Mesenchymal stem cell (in vitro differentiated cells and primary cell): ENCODE measurements around the gene GALK1.

Experiments used
- DNase-seq: peaks from one replicate; pipeline ENCODE4 v3.0.0-alpha.2; 2013
- H2AFZ ChIP-seq: one replicate; pipeline ENCODE4 v1.6.1; 2013; ENCODE audit warnings: low read depth, mild to moderate bottlenecking, control low read depth, inconsistent platforms, low read length, moderate library complexity
- H2AK5ac ChIP-seq: 2 replicates; pipeline ENCODE4 v1.6.1; 2013; ENCODE audit warnings: low read length, moderate library complexity, mild to moderate bottlenecking, inconsistent platforms; ENCODE audit not compliant: severe bottlenecking
- H2BK120ac ChIP-seq: one replicate; pipeline ENCODE4 v1.6.1; 2013; ENCODE audit warnings: low read depth, mild to moderate bottlenecking, inconsistent platforms, low read length, moderate library complexity
- H2BK12ac ChIP-seq, 2 experiments: one replicate each; pipeline ENCODE4 v1.6.1; 2013; ENCODE audit warnings: inconsistent platforms in 2 of 2, low read length in 2 of 2, mild to moderate bottlenecking in 2 of 2, moderate library complexity in 2 of 2, control low read depth in 1 of 2
- H2BK15ac ChIP-seq: one replicate; pipeline ENCODE4 v1.6.1; 2013; ENCODE audit warnings: mild to moderate bottlenecking, low read depth, inconsistent platforms; ENCODE audit not compliant: poor library complexity, severe bottlenecking
- H2BK5ac ChIP-seq: 2 replicates; pipeline ENCODE4 v1.6.1; 2013; ENCODE audit warnings: low read depth, mild to moderate bottlenecking, low read length, control low read depth, inconsistent platforms; ENCODE audit not compliant: poor library complexity, severe bottlenecking
- H3K14ac ChIP-seq, 2 experiments: one replicate each; pipeline ENCODE4 v1.6.1; 2013; ENCODE audit warnings: inconsistent platforms in 2 of 2, low read length in 2 of 2, control low read depth in 1 of 2, mild to moderate bottlenecking in 1 of 2, moderate library complexity in 1 of 2
- H3K18ac ChIP-seq, 2 experiments: one replicate each; pipeline ENCODE4 v1.6.1; 2013; ENCODE audit warnings: inconsistent platforms in 2 of 2, low read length in 2 of 2, control low read depth in 1 of 2, low read depth in 1 of 2, mild to moderate bottlenecking in 1 of 2
- H3K23ac ChIP-seq, 2 experiments: one replicate each; pipeline ENCODE4 v1.6.1; 2013; ENCODE audit warnings: inconsistent platforms in 2 of 2, low read length in 2 of 2, mild to moderate bottlenecking in 2 of 2, moderate library complexity in 2 of 2, control low read depth in 1 of 2
- H3K27ac ChIP-seq: 2 replicates; pipeline ENCODE4 v1.5.1; 2013; ENCODE audit warnings: mild to moderate bottlenecking, moderate library complexity, low read length, control low read depth, inconsistent platforms; ENCODE audit not compliant: poor library complexity, severe bottlenecking
- H3K27me3 ChIP-seq, 2 experiments: 2 replicates each; pipeline versions ENCODE4 v1.6.1 to v1.7.0; 2013; ENCODE audit warnings: low read length in 2 of 2, mild to moderate bottlenecking in 2 of 2, moderate library complexity in 2 of 2, control low read depth in 1 of 2, inconsistent platforms in 1 of 2; ENCODE audit not compliant: control insufficient read depth in 1 of 2, insufficient read depth in 1 of 2
- H3K36me3 ChIP-seq, 2 experiments: 2 replicates each; pipeline versions ENCODE4 v1.6.1 to v1.7.0; 2013; ENCODE audit warnings: low read length in 2 of 2, control low read depth in 1 of 2, inconsistent platforms in 1 of 2, low read depth in 1 of 2, mild to moderate bottlenecking in 1 of 2; ENCODE audit not compliant: insufficient read depth in 2 of 2, control insufficient read depth in 1 of 2
- H3K4ac ChIP-seq, 2 experiments: one replicate each; pipeline ENCODE4 v1.6.1; 2013; ENCODE audit warnings: inconsistent platforms in 2 of 2, low read length in 2 of 2, mild to moderate bottlenecking in 2 of 2, moderate library complexity in 2 of 2, control low read depth in 1 of 2, low read depth in 1 of 2
- H3K4me1 ChIP-seq: 2 replicates; pipeline ENCODE4 v1.6.1; 2013; ENCODE audit warnings: low read depth, low read length, control low read depth; ENCODE audit not compliant: control insufficient read depth, insufficient read depth
- H3K4me2 ChIP-seq: 2 replicates; pipeline ENCODE4 v1.6.1; 2013; ENCODE audit warnings: low read length, mild to moderate bottlenecking, inconsistent platforms; ENCODE audit not compliant: poor library complexity, severe bottlenecking
- H3K4me3 ChIP-seq, 2 experiments: 2 replicates each; pipeline versions ENCODE4 v1.5.1 to v1.7.0; 2013; ENCODE audit warnings: low read length in 2 of 2, mild to moderate bottlenecking in 2 of 2, control low read depth in 1 of 2, low read depth in 1 of 2; ENCODE audit not compliant: insufficient read depth in 1 of 2
- H3K79me1 ChIP-seq: replicated peaks from 2 replicates; pipeline ENCODE4 v1.6.1; 2013; ENCODE audit warnings: mild to moderate bottlenecking, control low read depth, low read length, inconsistent platforms; ENCODE audit not compliant: poor library complexity, severe bottlenecking
- H3K9ac ChIP-seq: 2 replicates; pipeline ENCODE4 v1.7.0; 2013; ENCODE audit warnings: mild to moderate bottlenecking, low read length, moderate library complexity
- H3K9me3 ChIP-seq: 2 replicates; pipeline ENCODE4 v1.7.0; 2013; ENCODE audit warnings: mild to moderate bottlenecking, low read length; ENCODE audit not compliant: control insufficient read depth
- H4K8ac ChIP-seq: one replicate; pipeline ENCODE4 v1.6.1; 2013; ENCODE audit warnings: inconsistent platforms, mild to moderate bottlenecking, low read length, moderate library complexity
- H4K91ac ChIP-seq: one replicate; pipeline ENCODE4 v1.6.1; 2013; ENCODE audit warnings: mild to moderate bottlenecking, low read length, inconsistent platforms
- WGBS: methylation state at CpG from one replicate; pipeline ENCODE4 v1.1.7; 2013; ENCODE audit warnings: mixed read lengths; 5-methylcytosine and 5-hydroxymethylcytosine counted together

GALK1 gene

GRCh38 chr17:75740631-75741077, 24.3 kb downstream of the GALK1 start:
- Histone ChIP-seq H3K4ac (no peak overlapping the region), H2BK15ac (no peak overlapping the region), H3K9me3 (no peaks in the 10 kb centered on the region), H4K91ac (no peak overlapping the region), H2AK5ac (no peak overlapping the region), H3K27me3 (peaks cover 0 to 12% of the 10 kb centered on the region in 2 experiments), H3K36me3 (peaks cover 0 to 96% of the 10 kb centered on the region in 2 experiments), H2BK120ac (no peak overlapping the region), H3K27ac (no peak overlapping the region), H3K4me1 (peaks cover 11% of the 10 kb centered on the region), H2AFZ (no peak overlapping the region), H4K8ac (no peak overlapping the region), H3K4me3 (no peak overlapping the region), H3K4me2 (no peak overlapping the region), H3K14ac (no peak overlapping the region), H2BK5ac (no peak overlapping the region), H3K79me1 (peaks cover 21% of the 10 kb centered on the region), H3K9ac (no peak overlapping the region), H2BK12ac (no peak overlapping the region), H3K18ac (no peak overlapping the region), H3K23ac (no peak overlapping the region)
- DNase-seq = no peak
- 87% methylated on average over 17 of the region's 17 CpGs for WGBS

GRCh38 chr17:75740215-75740614, 24.8 kb downstream of the GALK1 start:
- no peak overlapping the region for H3K23ac ChIP-seq
- H2BK120ac ChIP-seq = no peak overlapping the region
- H3K27ac ChIP-seq = no peak overlapping the region
- peaks cover 21% of the 10 kb centered on the region for H3K79me1 ChIP-seq
- H4K91ac ChIP-seq = no peak overlapping the region
- no peak overlapping the region for H2BK12ac ChIP-seq
- H2AFZ ChIP-seq = no peak overlapping the region
- H4K8ac ChIP-seq = no peak overlapping the region
- H3K14ac ChIP-seq = no peak overlapping the region
- no peak overlapping the region for H3K9ac ChIP-seq
- H2BK15ac ChIP-seq = no peak overlapping the region
- H3K4me2 ChIP-seq = no peak overlapping the region
- no peak overlapping the region for H2BK5ac ChIP-seq
- H3K18ac ChIP-seq = no peak overlapping the region
- H3K4me3 ChIP-seq = peak overlapping the region in 1 of 2 experiments; percentile 2
- no peaks in the 10 kb centered on the region for H3K9me3 ChIP-seq
- H3K4me1 ChIP-seq = peaks cover 11% of the 10 kb centered on the region
- H2AK5ac ChIP-seq = no peak overlapping the region
- no peak overlapping the region for H3K4ac ChIP-seq
- WGBS = 90% methylated on average over 17 of the region's 17 CpGs
- no peak for DNase-seq
- peaks cover 0 to 12% of the 10 kb centered on the region in 2 experiments for H3K27me3 ChIP-seq
- H3K36me3 ChIP-seq = peaks cover 0 to 95% of the 10 kb centered on the region in 2 experiments

GRCh38 chr17:75739801-75740200, 25.2 kb downstream of the GALK1 start:
- Histone ChIP-seq H3K23ac (no peak overlapping the region), H3K4me1 (peaks cover 11% of the 10 kb centered on the region), H3K27ac (no peak overlapping the region), H2BK12ac (no peak overlapping the region), H3K9ac (no peak overlapping the region), H2BK120ac (no peak overlapping the region), H4K91ac (no peak overlapping the region), H3K36me3 (peaks cover 0 to 90% of the 10 kb centered on the region in 2 experiments), H2AFZ (no peak overlapping the region), H3K4me3 (peak overlapping the region in 1 of 2 experiments; percentile 2), H4K8ac (no peak overlapping the region), H3K18ac (no peak overlapping the region), H3K27me3 (peaks cover 0 to 12% of the 10 kb centered on the region in 2 experiments), H2BK15ac (no peak overlapping the region), H3K4me2 (no peak overlapping the region), H3K9me3 (no peaks in the 10 kb centered on the region), H2BK5ac (no peak overlapping the region), H3K79me1 (peaks cover 21% of the 10 kb centered on the region), H2AK5ac (no peak overlapping the region), H3K4ac (no peak overlapping the region), H3K14ac (no peak overlapping the region)
- WGBS = 88% methylated on average over 14 of the region's 14 CpGs
- no peak for DNase-seq

- Histone ChIP-seq H2BK5ac (no peak overlapping the region), H3K23ac (no peak overlapping the region), H3K4me3 (no peak overlapping the region), H3K4me1 (peaks cover 11% of the 10 kb centered on the region), H4K8ac (no peak overlapping the region), H3K14ac (no peak overlapping the region), H3K4ac (no peak overlapping the region), H3K9ac (no peak overlapping the region), H3K4me2 (no peak overlapping the region), H3K18ac (no peak overlapping the region), H2AFZ (no peak overlapping the region), H2BK120ac (no peak overlapping the region), H3K79me1 (peaks cover 18% of the 10 kb centered on the region), H4K91ac (no peak overlapping the region), H2BK15ac (no peak overlapping the region), H2BK12ac (no peak overlapping the region), H3K27me3 (peaks cover 0 to 12% of the 10 kb centered on the region in 2 experiments), H2AK5ac (no peak overlapping the region), H3K9me3 (no peaks in the 10 kb centered on the region), H3K36me3 (peaks cover 0 to 90% of the 10 kb centered on the region in 2 experiments), H3K27ac (no peak overlapping the region)
- 86% methylated on average over 7 of the region's 7 CpGs for WGBS
- DNase-seq = no peak
Observed at GRCh38 chr17:75739174-75739573, 25.8 kb downstream of the GALK1 start.
